IPS-18c (cell line): Measurements from ENCODE around the gene EPB41L2.
"Not testable (repeated sequence)": the region's sequence is repeated elsewhere in the genome, so short reads cannot be mapped to it uniquely, and the experiment has no call there.

Experiments used
- H3K4me3 ChIP-seq: 2 replicates; pipeline ENCODE4 v1.7.0; 2013; ENCODE audit warnings: low read depth, mild to moderate bottlenecking, low read length, moderate library complexity; ENCODE audit not compliant: insufficient read depth
- H3K9me3 ChIP-seq: one replicate; pipeline ENCODE4 v1.6.1; 2013; ENCODE audit warnings: mild to moderate bottlenecking, low read length, moderate library complexity; ENCODE audit not compliant: control insufficient read depth, insufficient read depth

EPB41L2 gene

DNA sequence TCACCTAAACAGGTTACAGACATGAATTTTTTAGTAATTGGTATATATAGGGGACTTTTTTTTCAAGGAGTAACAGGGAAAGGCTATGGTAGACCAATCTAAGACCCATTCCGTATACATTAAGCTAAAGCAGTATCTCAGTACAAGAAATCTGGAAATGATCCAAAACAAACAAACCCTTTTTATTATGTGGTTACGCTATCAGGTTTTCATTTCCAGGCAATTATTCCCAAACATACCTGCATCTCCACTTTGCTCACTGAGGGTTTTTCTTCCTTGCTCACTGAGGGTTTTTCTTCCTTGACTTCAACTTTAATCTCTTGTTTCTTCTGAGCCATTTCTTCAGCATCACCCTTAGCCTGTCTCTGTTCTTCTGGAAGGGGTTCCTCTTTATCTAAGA is 107.3 kb downstream of the EPB41L2 start:
- Histone ChIP-seq H3K9me3 (no peaks in the 10 kb centered on the region), H3K4me3 (no peak overlapping the region)

DNA sequence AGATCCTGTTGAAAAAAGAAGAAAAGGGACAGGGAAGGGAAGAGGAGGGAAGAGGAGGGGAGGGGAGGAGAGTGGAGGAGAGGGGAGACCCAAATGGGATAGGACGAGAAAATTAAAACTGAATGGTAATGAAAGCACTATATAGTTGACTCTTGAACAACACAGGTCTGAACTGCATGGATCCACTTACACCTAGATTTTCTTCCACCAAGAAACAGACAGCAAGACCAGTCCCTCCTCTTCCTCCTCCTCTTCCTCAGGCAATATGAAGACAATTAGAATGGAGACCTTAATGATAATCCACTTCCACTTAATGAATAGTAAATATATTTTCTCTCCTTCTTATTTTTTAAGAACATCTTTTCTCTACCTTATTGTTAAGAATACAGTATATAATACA is 113.5 kb downstream of the EPB41L2 start:
- H3K4me3 ChIP-seq, result no peak overlapping the region
- H3K9me3 ChIP-seq, result no peaks in the 10 kb centered on the region

DNA sequence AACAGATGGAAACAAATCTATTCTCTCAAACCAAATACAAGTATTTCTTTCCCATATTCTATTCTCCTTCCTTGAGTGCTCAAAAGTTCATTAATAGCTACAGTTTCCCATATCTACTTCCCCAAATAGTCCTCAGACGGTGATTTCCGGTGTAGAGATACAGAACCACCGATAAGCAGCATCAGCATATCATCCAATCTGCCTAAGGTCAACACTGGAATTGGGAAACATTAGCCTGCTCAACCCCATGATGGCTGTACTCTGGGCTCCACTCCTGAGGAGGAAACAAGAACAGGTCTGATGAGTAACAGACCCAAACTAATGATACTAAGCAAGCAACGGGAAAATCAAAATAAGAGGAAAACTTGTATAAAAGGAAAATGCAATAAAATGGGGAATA is 115.6 kb downstream of the EPB41L2 start:
- no peaks in the 10 kb centered on the region for H3K9me3 ChIP-seq
- H3K4me3 ChIP-seq, result no peak overlapping the region

DNA sequence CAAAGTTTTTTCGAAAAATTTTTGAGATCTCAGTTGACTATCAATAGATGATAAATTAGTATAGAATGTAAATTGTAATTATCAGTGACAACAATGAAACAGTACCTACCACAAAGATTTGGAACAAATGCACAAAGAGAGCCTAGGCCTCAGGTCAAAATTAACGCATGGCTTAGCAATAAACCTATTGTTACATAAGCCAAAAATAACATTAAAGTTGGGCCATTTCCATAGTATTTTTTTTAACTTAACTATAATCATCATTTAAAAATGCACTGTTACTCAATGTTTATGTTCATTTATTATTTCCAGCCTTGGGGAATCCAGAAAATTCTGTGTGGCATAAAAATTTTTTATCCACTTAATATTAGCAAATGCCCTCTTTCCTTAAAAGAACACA is 117.0 kb downstream of the EPB41L2 start:
- Histone ChIP-seq H3K9me3 (no peaks in the 10 kb centered on the region), H3K4me3 (no peak overlapping the region)

DNA sequence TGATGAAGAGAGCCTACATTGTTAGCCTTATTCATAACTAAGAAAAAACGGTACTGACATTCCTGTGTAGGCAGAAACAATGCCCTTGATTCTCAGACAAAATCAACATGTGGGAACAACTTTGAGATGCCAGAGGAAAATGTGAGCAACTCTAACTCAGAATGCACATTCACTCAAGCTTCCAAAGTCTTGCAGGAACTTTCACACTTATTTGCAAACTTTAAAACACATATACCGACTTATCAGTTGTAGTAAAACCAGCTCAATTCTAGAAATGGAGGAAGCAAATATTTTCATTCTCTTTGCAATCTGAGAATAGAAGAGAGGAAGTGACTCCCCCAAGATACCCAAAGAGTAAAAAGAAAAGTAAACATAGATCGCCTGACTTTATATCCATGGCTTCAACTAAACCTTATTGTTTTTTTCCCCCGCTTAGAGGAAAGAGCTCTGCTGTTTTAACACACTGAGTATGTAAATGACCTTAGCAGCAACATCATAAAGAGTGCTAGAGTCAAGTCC is 117.6 kb downstream of the EPB41L2 start:
- Histone ChIP-seq H3K4me3 (no peak overlapping the region), H3K9me3 (no peaks in the 10 kb centered on the region)

DNA sequence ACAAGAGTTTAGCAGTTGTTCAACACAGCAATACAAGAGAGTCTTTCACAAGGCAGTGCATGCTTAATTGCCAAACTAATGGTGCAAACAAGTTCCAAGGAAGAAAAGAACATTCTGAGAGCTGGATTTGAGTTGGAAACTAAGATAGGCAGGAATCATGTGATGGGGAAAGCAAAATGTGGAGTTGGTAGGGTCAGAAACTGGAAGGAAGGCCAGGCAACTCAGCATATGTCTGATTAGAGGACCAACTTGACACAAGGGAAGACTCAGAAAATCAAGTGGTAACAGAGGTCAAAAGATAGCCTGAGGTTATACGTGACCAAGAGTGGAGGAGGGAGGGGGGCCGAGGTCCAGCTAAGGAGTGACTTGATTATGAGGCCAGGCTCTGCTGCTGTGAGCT is 118.6 kb downstream of the EPB41L2 start:
- no peak overlapping the region for H3K4me3 ChIP-seq
- H3K9me3 ChIP-seq, result no peaks in the 10 kb centered on the region

DNA sequence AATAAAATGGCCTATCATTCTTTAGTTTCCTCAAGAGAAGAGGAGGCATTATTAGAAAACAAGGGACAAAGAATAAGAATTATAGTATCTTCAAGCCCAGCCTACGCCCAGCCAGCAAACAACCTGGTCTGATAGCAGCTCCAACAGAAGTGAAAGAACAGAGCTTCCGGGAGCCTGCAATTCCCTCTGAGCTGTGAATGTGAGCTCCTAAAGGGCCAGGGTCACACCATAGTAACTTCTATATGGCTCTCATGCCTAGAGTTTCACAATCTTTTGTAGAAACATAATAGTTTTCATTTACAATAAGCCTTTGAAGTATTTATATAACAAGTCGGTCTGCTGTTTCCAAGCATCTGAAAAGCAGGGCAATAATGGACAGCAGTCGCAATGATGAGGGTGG is 119.3 kb downstream of the EPB41L2 start:
- no peaks in the 10 kb centered on the region for H3K9me3 ChIP-seq
- H3K4me3 ChIP-seq, result no peak overlapping the region

DNA sequence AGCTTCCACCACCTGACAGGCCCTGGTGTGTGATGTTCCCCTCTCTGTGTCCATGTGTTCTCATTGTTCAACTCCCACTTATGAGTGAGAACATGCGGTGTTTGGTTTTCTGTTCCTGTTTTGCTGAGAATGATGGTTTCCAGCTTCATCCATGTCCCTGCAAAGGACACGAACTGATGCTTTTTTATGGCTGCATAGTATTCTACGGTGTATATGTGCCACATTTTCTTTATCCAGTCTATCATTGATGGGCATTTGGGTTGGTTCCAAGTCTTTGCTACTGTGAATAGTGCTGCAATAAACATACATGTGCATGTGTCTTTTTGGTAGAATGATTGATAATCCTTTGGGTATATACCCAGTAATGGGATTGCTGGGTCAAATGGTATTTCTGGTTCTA is 120.3 kb downstream of the EPB41L2 start:
- not testable (repeated sequence) for H3K9me3 ChIP-seq, H3K4me3 ChIP-seq

DNA sequence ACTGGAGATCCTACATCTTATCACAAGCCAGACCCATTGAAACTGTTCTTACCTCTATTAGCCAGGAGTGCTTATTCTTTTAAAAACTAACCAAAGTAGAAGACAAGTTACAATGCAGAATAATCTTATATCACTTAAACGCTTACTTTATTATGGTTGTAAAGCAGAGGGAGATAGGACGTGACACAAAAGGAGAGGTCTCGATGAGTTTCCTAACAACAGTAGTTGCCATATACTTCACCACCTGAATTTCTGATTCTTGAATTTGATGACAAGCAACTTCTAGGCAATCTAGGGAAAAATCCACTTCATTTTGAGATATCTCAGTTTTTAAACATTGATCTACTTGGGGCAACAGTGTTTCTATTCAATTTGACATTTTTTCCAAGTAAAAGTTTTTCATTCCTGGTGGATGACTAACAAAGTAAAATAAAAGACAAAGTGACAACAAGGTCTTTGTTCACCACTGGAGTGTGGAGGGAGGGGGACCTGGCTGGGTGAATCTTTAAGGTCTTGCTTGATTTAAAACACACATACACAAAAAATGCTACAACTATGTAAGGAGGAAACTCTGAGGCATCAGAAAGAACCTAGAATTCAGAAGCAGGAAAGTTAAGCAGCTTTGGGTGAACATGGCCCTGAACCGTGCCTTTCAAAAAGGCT is 125.0 kb downstream of the EPB41L2 start:
- no peaks in the 10 kb centered on the region for H3K9me3 ChIP-seq
- H3K4me3 ChIP-seq, result no peak overlapping the region

DNA sequence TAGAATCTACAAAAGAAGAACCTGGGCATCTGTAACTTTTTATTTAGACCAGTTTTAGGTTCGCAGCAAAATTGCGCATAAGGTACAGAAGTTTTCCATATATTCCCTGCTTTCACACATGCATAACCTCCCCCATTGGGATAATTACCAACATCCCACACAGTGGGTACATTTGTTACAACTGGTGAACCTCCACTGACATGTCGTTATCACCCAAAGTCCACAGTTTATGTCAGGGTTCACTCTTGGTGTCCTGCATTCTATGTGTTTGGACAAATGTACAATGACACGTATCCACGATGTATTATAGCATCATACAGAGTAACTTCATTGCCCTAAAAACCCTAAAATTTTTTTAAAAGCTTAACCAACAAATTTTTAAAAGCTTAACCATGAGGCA is 126.1 kb downstream of the EPB41L2 start:
- Histone ChIP-seq H3K9me3 (no peaks in the 10 kb centered on the region), H3K4me3 (no peak overlapping the region)

DNA sequence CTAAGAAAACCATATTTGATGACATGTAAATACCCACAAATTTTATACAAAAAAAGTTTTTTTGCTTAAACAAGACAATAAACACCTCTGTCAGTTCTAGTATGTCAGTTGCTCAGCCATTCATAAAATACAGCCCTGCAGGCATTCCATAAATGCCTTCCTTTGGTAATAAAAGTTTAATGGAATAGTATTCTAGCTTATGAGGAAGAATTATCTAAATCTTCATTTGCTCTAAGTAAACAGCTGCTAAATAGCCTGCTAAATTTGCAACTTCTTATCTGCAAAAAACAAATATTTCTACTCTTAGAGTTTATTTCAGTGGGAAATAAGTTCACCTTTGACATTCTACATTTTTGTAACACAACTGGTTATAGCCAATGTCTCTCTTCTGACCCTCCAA is 127.1 kb downstream of the EPB41L2 start:
- H3K9me3 ChIP-seq, result no peaks in the 10 kb centered on the region
- H3K4me3 ChIP-seq, result no peak overlapping the region

DNA sequence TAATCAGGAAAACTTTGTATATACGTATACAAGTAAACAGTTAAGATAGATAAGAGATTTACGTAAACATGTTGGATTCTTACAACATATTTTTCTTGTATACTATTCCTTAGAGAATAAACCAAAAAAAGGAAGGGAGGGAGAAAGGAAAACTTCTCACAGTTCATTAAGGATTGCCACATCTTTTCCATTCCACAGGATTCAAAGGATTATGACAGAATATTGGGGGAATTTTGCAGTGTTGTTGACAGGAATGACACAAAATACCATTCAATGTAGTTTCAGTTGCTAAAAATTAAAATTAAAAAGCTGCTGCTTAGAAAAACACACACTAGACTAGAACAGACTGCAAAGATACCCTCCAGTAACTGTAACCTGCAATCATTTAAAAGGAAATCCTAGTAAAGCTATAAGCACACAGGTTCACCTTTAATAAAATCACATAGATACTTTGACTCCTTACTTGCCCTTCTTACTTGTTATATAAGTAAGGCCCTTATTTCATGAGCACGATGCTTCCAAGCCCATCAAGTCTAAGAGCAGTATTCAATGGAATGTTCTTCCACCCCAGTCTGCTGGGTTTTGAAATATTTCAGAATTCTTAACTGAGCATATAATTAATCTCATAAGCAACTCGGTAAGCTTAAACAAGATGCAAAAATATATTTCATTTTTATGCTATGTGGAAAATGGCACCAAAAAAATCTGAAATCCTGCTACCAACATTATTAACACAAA is 128.0 kb downstream of the EPB41L2 start:
- Histone ChIP-seq H3K4me3 (no peak overlapping the region), H3K9me3 (no peaks in the 10 kb centered on the region)

DNA sequence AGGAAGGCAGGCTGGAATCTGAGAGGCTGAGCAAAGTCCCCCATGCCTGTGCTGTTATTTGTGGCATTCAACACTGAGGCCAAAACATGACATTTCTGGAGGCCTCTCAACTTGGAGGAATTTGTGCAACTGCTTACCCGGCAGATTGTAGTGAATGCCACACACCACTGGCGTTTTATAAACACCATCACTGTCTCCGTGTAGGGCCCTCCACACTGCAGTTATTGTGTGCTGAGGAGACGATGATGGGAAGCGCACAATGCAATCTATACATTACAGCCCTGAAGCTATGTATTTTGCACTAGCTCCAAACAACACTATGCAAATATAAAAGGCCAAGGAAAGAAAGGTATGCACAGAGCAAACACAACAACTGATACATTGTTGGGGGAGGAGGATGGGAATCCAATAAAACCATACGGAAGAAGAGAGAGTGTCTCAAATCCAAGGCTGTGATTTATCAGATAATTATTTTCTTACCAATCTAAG is 129.3 kb downstream of the EPB41L2 start:
- no peak overlapping the region for H3K4me3 ChIP-seq
- H3K9me3 ChIP-seq, result no peaks in the 10 kb centered on the region

DNA sequence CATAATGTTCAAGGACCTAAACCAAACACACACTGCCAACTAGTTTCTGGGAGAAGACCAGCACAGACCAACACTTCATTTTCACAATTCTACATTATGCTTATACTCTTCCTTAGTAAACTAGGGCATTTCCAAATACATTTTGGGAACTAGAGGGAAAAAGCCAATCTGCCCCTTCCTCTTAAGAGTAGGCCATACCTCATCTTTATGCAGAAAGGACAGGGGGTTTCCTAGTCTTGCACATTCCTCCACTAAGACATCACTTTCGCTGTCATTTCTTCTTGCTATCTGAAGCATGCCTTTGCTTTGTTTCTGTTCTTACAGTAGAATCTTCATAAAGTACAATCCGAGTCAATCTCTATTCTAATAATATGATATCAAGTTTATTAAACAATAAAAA is 130.1 kb downstream of the EPB41L2 start:
- H3K9me3 ChIP-seq, result no peaks in the 10 kb centered on the region
- no peak overlapping the region for H3K4me3 ChIP-seq

DNA sequence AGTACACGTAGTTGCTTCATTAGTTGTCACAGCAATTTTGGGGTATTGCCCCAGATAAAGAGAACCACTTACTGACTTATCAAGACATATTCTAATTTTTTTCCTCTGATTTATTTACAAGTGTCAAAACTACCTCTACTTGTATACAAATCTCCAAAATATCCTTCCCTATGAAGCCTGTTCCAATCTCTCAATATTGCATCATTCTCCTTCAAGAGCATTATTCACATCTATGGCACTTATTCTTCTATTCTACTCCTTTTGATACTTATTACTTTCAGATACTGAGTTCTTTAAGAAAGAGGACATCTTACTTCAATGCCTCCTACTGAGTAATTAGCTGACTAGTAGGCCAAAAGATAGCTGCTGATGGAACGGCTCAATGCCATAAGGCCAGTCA is 130.6 kb downstream of the EPB41L2 start:
- Histone ChIP-seq H3K4me3 (no peak overlapping the region), H3K9me3 (no peaks in the 10 kb centered on the region)

DNA sequence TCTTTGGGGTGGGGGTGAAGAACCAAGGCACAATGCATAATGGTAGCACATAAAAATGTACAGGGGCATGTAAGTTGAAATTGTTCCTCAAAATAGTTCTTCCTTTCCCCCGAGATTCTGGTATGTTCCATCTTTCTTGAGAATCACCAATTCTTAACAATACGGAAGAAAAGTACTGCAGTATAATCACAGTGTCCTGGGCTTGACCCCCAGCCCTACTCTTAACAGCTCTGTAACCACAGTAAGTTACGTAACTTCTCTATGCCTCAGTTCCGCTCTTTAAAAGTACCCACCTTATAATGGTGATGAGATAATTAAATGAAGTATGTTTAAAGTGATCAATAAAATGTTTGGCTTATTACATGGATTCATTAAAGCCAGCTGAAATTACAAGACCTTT is 131.4 kb downstream of the EPB41L2 start:
- no peak overlapping the region for H3K4me3 ChIP-seq

DNA sequence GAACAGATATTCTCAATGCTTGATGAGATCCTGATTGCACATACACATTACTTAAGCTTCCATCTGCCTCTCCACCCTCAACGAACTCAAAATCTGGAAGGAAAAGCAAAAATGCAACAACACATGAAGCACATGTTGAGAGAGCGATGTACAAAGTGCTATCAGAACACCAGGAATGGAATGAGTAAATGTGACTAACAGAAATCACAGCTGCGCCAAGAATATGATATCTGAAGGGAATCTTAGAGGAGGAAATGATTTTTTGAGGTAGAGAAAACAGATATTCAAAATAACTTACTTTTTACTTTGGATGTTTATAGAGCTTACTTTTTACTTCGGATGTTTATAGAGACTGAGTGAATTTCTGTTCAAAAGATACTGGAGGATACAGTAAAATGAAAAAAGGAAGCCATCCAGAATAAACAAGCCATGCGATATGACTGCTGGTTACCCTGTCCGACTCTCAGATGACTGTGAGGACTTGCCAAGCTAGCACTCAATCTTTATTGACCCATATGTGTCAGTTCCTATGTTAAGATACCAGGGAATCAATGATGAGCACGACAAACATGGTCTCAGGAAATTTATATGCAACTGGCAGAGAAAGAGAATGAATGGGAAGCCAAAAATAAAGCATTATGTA is 133.9 kb downstream of the EPB41L2 start:
- Histone ChIP-seq H3K4me3 (no peak overlapping the region), H3K9me3 (no peaks in the 10 kb centered on the region)

More for the DNA sequence above, 131.4 kb downstream of the EPB41L2 start:
- H3K9me3 ChIP-seq, result no peaks in the 10 kb centered on the region
